H1 (cell line): ENCODE data around the gene RETREG3. TPM values are rescaled to one million over a fixed set of nuclear protein-coding genes. Genes with fewer than 3 reads are reported as not detected.

Experiments
- CTCF ChIA-PET: fragments of 300-600 bp; sonication (Branson Sonifier 250); formaldehyde crosslinking; loops from one replicate; lab custom pipeline; 2021; ENCODE audit not compliant: partially characterized antibody; lab: Charles Lee
- POLR2A ChIA-PET: fragments of 300-600 bp; sonication (Branson Sonifier 250); formaldehyde crosslinking; loops from one replicate; lab custom pipeline; 2021; ENCODE audit warnings: inconsistent platforms; ENCODE audit not compliant: partially characterized antibody; lab: Charles Lee
- DNase-seq, 2 experiments: peaks; one replicate each; pipeline versions ENCODE4 v3.0.0 to v3.0.0-alpha.2; 2010 to 2022; ENCODE audit warnings: low spot score in 2 of 2, low read depth in 1 of 2, mixed read lengths in 1 of 2
- FAIRE-seq: peaks from 2 replicates; lab custom pipeline; 2011; peaks lifted over from hg19 to GRCh38; lab: Jason Lieb, UNC
- H2AFZ ChIP-seq: 2 replicates; pipeline ENCODE4 v1.8.1; 2012; ENCODE audit warnings: low read length, inconsistent platforms
- H2AK5ac ChIP-seq: 2 replicates; pipeline ENCODE4 v1.6.1; 2013; ENCODE audit warnings: low read depth, low read length
- H2BK120ac ChIP-seq: replicated peaks from 2 replicates; pipeline ENCODE3; 2013; ENCODE audit warnings: low read depth, low read length, inconsistent platforms
- H2BK12ac ChIP-seq: 2 replicates; pipeline ENCODE4 v1.6.1; 2013; ENCODE audit warnings: low read depth, low read length
- H2BK15ac ChIP-seq: 2 replicates; pipeline ENCODE4 v1.6.1; 2013; ENCODE audit warnings: low read length
- H2BK20ac ChIP-seq: 2 replicates; pipeline ENCODE4 v1.6.1; 2013; ENCODE audit warnings: low read length
- H2BK5ac ChIP-seq: 2 replicates; pipeline ENCODE4 v1.6.1; 2013; ENCODE audit warnings: low read depth, low read length
- H3K14ac ChIP-seq: 2 replicates; pipeline ENCODE4 v1.6.1; 2013; ENCODE audit warnings: inconsistent platforms; ENCODE audit not compliant: insufficient read length
- H3K18ac ChIP-seq: 2 replicates; pipeline ENCODE4 v1.6.1; 2013; ENCODE audit warnings: low read length; ENCODE audit errors: extremely low read depth
- H3K23ac ChIP-seq: 2 replicates; pipeline ENCODE4 v1.6.1; 2013; ENCODE audit warnings: inconsistent platforms; ENCODE audit not compliant: insufficient read length
- H3K23me2 ChIP-seq: 2 replicates; pipeline ENCODE4 v1.6.1; 2013; ENCODE audit warnings: low read depth, low read length
- H3K27ac ChIP-seq: 2 replicates; pipeline ENCODE4 v1.6.1; 2011; ENCODE audit warnings: low read depth, low read length, inconsistent platforms
- H3K27me3 ChIP-seq, 4 experiments: replicated peaks in 1 of 4; 1 replicate in 1 of 4; 2 replicates in 3 of 4; pipeline versions ENCODE4 v1.6.1 to v1.8.1; 2011 to 2013; ENCODE audit warnings: low read length in 3 of 4, mild to moderate bottlenecking in 3 of 4, inconsistent platforms in 2 of 4, mixed read lengths in 2 of 4, moderate library complexity in 1 of 4; ENCODE audit not compliant: control insufficient read depth in 3 of 4, insufficient read depth in 3 of 4; ENCODE audit errors: extremely low read depth in 1 of 4
- H3K36me3 ChIP-seq, 4 experiments: 2 replicates each; pipeline versions ENCODE4 v1.6.1 to v1.8.1; 2011 to 2013; ENCODE audit warnings: mild to moderate bottlenecking in 4 of 4, low read length in 3 of 4, moderate library complexity in 2 of 4, control low read depth in 1 of 4, inconsistent platforms in 1 of 4; ENCODE audit not compliant: insufficient read depth in 4 of 4, control insufficient read depth in 2 of 4
- H3K4ac ChIP-seq: replicated peaks from 2 replicates; pipeline ENCODE3; 2013; ENCODE audit warnings: low read length, low read depth, mixed read lengths, inconsistent platforms; ENCODE audit not compliant: insufficient read length
- H3K4me1 ChIP-seq, 4 experiments: replicated peaks in 1 of 4; 1 replicate in 1 of 4; 2 replicates in 3 of 4; pipeline versions ENCODE4 v1.6.1 to v1.8.1; 2011 to 2013; ENCODE audit warnings: low read length in 3 of 4, inconsistent platforms in 2 of 4, mixed read lengths in 1 of 4; ENCODE audit not compliant: insufficient read depth in 4 of 4, control insufficient read depth in 3 of 4
- H3K4me2 ChIP-seq, 2 experiments: 2 replicates each; pipeline versions ENCODE4 v1.6.1 to v1.8.1; 2011 to 2013; ENCODE audit warnings: low read depth in 2 of 2, low read length in 2 of 2, control low read depth in 1 of 2, inconsistent platforms in 1 of 2, mild to moderate bottlenecking in 1 of 2; ENCODE audit not compliant: insufficient read depth in 1 of 2
- H3K4me3 ChIP-seq, 4 experiments: fragments of 200-600, 300-600 bp in 1 of 4; sonication (generic), shearing (Covaris generic), sonication (Bioruptor Twin) in 1 of 4; 2 replicates each; pipeline versions ENCODE4 v1.5.1 to v1.8.1; 2011 to 2016; ENCODE audit warnings: low read length in 4 of 4, low read depth in 3 of 4, control low read depth in 2 of 4, inconsistent platforms in 2 of 4, mild to moderate bottlenecking in 2 of 4, mixed read lengths in 1 of 4, moderate library complexity in 1 of 4; ENCODE audit not compliant: insufficient read depth in 2 of 4; ENCODE audit errors: extremely low read depth in 1 of 4
- H3K56ac ChIP-seq: replicated peaks from 2 replicates; pipeline ENCODE3; 2013; ENCODE audit warnings: low read depth, mild to moderate bottlenecking, mixed read lengths, low read length, inconsistent platforms; ENCODE audit not compliant: insufficient read length
- H3K79me1 ChIP-seq: 2 replicates; pipeline ENCODE4 v1.6.1; 2013; ENCODE audit warnings: low read depth, low read length, control low read depth
- H3K79me2 ChIP-seq, 2 experiments: 2 replicates each; pipeline versions ENCODE4 v1.6.1 to v1.8.1; 2012 to 2013; ENCODE audit warnings: low read length in 2 of 2, mild to moderate bottlenecking in 2 of 2, inconsistent platforms in 1 of 2; ENCODE audit not compliant: insufficient read depth in 2 of 2, control insufficient read depth in 1 of 2
- H3K9ac ChIP-seq, 4 experiments: replicated peaks in 1 of 4; 1 replicate in 1 of 4; 2 replicates in 3 of 4; pipeline versions ENCODE4 v1.6.1 to v1.8.1; 2011 to 2013; ENCODE audit warnings: low read depth in 3 of 4, low read length in 3 of 4, control low read depth in 2 of 4, mild to moderate bottlenecking in 2 of 4, moderate library complexity in 2 of 4, inconsistent platforms in 1 of 4; ENCODE audit errors: extremely low read depth in 1 of 4
- H3K9me3 ChIP-seq, 2 experiments: 2 replicates each; pipeline versions ENCODE4 v1.6.1 to v1.8.1; 2012 to 2013; ENCODE audit warnings: mild to moderate bottlenecking in 2 of 2, moderate library complexity in 2 of 2, control low read depth in 1 of 2, inconsistent platforms in 1 of 2, low read depth in 1 of 2, low read length in 1 of 2, mixed read lengths in 1 of 2; ENCODE audit not compliant: insufficient read depth in 2 of 2
- H4K20me1 ChIP-seq, 2 experiments: replicated peaks in 1 of 2; 2 replicates each; pipeline versions ENCODE3 to v1.8.1; 2011 to 2013; ENCODE audit warnings: inconsistent platforms in 2 of 2, low read length in 2 of 2, mild to moderate bottlenecking in 1 of 2; ENCODE audit not compliant: insufficient read depth in 2 of 2, control insufficient read depth in 1 of 2
- H4K5ac ChIP-seq: 2 replicates; pipeline ENCODE4 v1.6.1; 2013; ENCODE audit warnings: low read length, low read depth, mixed read lengths, inconsistent platforms; ENCODE audit not compliant: insufficient read length
- H4K8ac ChIP-seq: 2 replicates; pipeline ENCODE4 v1.8.0; 2013; ENCODE audit warnings: mild to moderate bottlenecking, moderate library complexity, low read length, inconsistent platforms; ENCODE audit not compliant: insufficient read depth; ENCODE audit errors: extremely low read depth
- H4K91ac ChIP-seq: replicated peaks from 2 replicates; pipeline ENCODE3; 2013; ENCODE audit warnings: low read length, mixed read lengths, inconsistent platforms; ENCODE audit not compliant: insufficient read length
- HDAC2 ChIP-seq, 2 experiments: fragments of 300-600 bp in 1 of 2; sonication (generic) in 1 of 2; IDR thresholded peaks; 2 replicates each; pipeline ENCODE4 v1.6.1; 2011 to 2012; ENCODE audit warnings: low read depth in 2 of 2, low read length in 2 of 2, mild to moderate bottlenecking in 2 of 2, moderate library complexity in 2 of 2, borderline replicate concordance in 1 of 2, inconsistent platforms in 1 of 2
- KDM1A ChIP-seq: fragments of 200-600, 300-600 bp; sonication (generic); IDR thresholded peaks from 2 replicates; pipeline ENCODE4 v1.7.1; 2016; ENCODE audit warnings: mild to moderate bottlenecking, low read length, borderline replicate concordance
- MAFK ChIP-seq: IDR thresholded peaks from 2 replicates; pipeline ENCODE4 v1.6.1; 2012; ENCODE audit warnings: low read depth, mild to moderate bottlenecking, improper control_type of control experiment, low read length
- WGBS, 2 experiments: shearing (Covaris generic) in 1 of 2; methylation state at CpG; one replicate each; pipeline versions ENCODE4 v1.1.6 to v1.1.7; 2013 to 2015; ENCODE audit warnings: low lambda C conversion rate in 2 of 2, mixed read lengths in 2 of 2, inconsistent platforms in 1 of 2, low coverage in 1 of 2, missing lambda C conversion rate in 1 of 2; ENCODE audit not compliant: insufficient replicate concordance in 2 of 2, insufficient coverage in 1 of 2, insufficient read length in 1 of 2; ENCODE audit errors: extremely low coverage in 1 of 2, missing lambda C conversion rate in 1 of 2; 5-methylcytosine and 5-hydroxymethylcytosine counted together
- polyA plus RNA-seq, 7 experiments: library from polyadenylated mRNA; depleted of rRNA in 3 of 7; stranded (reverse) in 5 of 7; unstranded in 2 of 7; fragments of >200 nt in 5 of 7; fragments of 200-250 nt in 2 of 7; gene quantifications; 1 replicate in 5 of 7; 2 replicates in 1 of 7; 4 replicates in 1 of 7; pipeline versions ENCODE4 v1.2.1 to v1.2.3, GENCODE V29; 2011 to 2013; ENCODE audit warnings: missing spikeins in 2 of 7, mixed read lengths in 2 of 7
- total RNA-seq: library from RNA; stranded (reverse); fragmentation: NEBNext Ultra II Directional; extraction: Animal tissue kit (Norgen Biotek cat#: 25700); gene quantifications from 2 replicates; pipeline ENCODE4 v1.2.1, GENCODE V29; 2021
- TF ChIP-seq, protein P1 (sequence below): IDR thresholded peaks from 2 replicates; pipeline ENCODE4 v1.6.1; 2012; ENCODE audit warnings: inconsistent platforms

RETREG3 gene
- total and polyA plus RNA-seq, 2 of the 8 experiments (the other 6 are each of a cell fraction or from before 2014, with no cell fraction given): 23.7 to 42.6 TPM

DNA sequence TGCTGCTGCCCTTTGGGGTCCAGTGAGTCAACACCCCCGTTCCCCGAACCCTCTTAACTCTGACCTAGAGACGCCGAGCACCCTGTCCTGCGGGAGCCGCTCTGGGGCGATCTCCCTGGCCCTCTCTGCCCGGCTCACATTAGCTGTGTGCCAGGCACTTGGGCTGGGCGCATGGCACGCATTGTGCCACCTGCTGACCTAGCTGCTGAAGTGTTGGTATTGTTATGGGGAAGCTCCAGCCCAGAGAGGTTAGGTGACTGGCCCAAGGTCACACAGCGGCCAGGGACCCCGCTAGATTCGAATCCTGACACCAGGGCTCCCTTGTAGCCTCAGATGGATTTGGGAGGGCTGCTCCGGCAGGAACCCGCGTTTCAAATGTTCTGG is 55.3 kb downstream of the RETREG3 start:
- FAIRE-seq (no peak), DNase-seq (no peak)
- ChIA-PET CTCF (interaction anchor here (1.1 to 3.1 kb wide), 6 partner anchors 11 to 122 kb away, joined by 3 to 15 read pairs (median 5); partner anchors contain the start of genes MLX and PSMC3IP), POLR2A (interaction anchor here (1.0 to 2.9 kb wide), 8 partner anchors 13 to 219 kb away, joined by 3 to 16 read pairs (median 4); partner anchors contain the start of genes MLX, NAGLU and VPS25)
- no peak overlapping the region for H2AFZ ChIP-seq
- TF ChIP-seq MAFK (no peak), HDAC2 (IDR thresholded peaks at IDR 0.05; ENCODE audit: borderline replicate concordance in 1 of 2, low read depth in 2 of 2, low read length in 2 of 2) (peak in 1 of 2 experiments; percentile 81; a peak in 1 of 4 replicates), KDM1A (peak; percentile 97)
- TF ChIP-seq, protein P1, sequence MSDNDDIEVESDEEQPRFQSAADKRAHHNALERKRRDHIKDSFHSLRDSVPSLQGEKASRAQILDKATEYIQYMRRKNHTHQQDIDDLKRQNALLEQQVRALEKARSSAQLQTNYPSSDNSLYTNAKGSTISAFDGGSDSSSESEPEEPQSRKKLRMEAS: peak; percentile 38; the same call in 1 of the 2 replicates
- WGBS, 2 experiments: 90% methylated on average over 11 of the region's 16 CpGs; no CpG with 5 or more reads in 1 of the 2 experiments
- peak overlapping the region in 3 of 4 experiments; percentile 39 to 82 (median 76); a peak in 2 of 7 replicates for H3K9ac ChIP-seq
- H3K36me3 ChIP-seq: no peaks in the 10 kb centered on the region
- no peak overlapping the region for H2AK5ac ChIP-seq
- H3K23me2 ChIP-seq: peaks cover 3% of the 10 kb centered on the region; the same call in 1 of the 2 replicates
- H3K56ac ChIP-seq: no peak overlapping the region
- H3K18ac ChIP-seq: peak overlapping the region; percentile 87
- H3K9me3 ChIP-seq: no peaks in the 10 kb centered on the region
- no peak overlapping the region for H2BK5ac ChIP-seq
- H3K79me1 ChIP-seq: peaks cover 2% of the 10 kb centered on the region
- H2BK120ac ChIP-seq: no peak overlapping the region
- H3K4me1 ChIP-seq: peaks cover 0 to 12% (median 7%) of the 10 kb centered on the region in 4 experiments; a peak in 6 of 7 replicates
- H4K5ac ChIP-seq: peak overlapping the region; percentile 78
- no peak overlapping the region for H2BK15ac ChIP-seq
- no peak overlapping the region for H3K23ac ChIP-seq
- no peaks in the 10 kb centered on the region; a peak in 1 of 7 replicates for H3K27me3 ChIP-seq
- no peaks in the 10 kb centered on the region; a peak in 1 of 4 replicates for H3K79me2 ChIP-seq
- no peak overlapping the region for H3K4ac ChIP-seq
- no peak overlapping the region for H3K14ac ChIP-seq
- no peak overlapping the region for H3K27ac ChIP-seq
- H2BK12ac ChIP-seq: no peak overlapping the region
- peak overlapping the region; percentile 75 to 87 for H3K4me2 ChIP-seq
- H2BK20ac ChIP-seq: no peak overlapping the region
- peak overlapping the region; percentile 86; the same call in 1 of the 2 replicates for H4K8ac ChIP-seq
- peak overlapping the region; percentile 61 to 84 (median 71) for H3K4me3 ChIP-seq
- H4K91ac ChIP-seq: no peak overlapping the region
- H4K20me1 ChIP-seq: peaks cover 0 to 1% of the 10 kb centered on the region in 2 experiments
